Measurements from ENCODE around the gene MRM2.

DNA sequence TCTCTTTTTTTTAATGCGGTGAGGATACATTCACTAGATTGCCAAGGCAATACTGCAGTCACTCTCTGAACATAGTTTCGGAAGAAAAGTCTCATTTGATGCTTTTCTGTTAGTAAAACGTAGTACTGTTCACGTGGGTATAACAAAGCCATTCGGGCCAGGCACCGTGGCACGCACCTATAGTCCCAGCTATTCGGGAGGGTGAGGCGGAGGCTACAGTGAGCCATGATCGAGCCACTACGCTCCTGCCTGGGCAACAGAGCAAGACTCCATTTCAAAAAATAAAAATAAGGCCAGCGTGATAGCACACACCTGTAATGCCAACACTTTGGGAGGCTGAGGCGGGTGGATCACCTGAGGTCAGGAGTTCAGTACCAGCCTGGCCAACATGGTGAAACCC is 47.6 kb upstream of the MRM2 start:
- TF ChIP-seq HDAC2 (IDR thresholded peaks at IDR 0.05) (no peak), CHD2 (IDR thresholded peaks at IDR 0.05; ENCODE audit: borderline replicate concordance, low read depth, low read length) (no peak)
